Measurements from ENCODE around the gene GTPBP3. TPM values are rescaled to one million over a fixed set of nuclear protein-coding genes. Genes with fewer than 3 reads are reported as not detected.
A peak's percentile ranks its signal among the peaks of the same experiment; 100 is the strongest.

The GTPBP3 gene
- total RNA-seq, 2 experiments from 2014 or later: 83.2 to 113 TPM

DNA sequence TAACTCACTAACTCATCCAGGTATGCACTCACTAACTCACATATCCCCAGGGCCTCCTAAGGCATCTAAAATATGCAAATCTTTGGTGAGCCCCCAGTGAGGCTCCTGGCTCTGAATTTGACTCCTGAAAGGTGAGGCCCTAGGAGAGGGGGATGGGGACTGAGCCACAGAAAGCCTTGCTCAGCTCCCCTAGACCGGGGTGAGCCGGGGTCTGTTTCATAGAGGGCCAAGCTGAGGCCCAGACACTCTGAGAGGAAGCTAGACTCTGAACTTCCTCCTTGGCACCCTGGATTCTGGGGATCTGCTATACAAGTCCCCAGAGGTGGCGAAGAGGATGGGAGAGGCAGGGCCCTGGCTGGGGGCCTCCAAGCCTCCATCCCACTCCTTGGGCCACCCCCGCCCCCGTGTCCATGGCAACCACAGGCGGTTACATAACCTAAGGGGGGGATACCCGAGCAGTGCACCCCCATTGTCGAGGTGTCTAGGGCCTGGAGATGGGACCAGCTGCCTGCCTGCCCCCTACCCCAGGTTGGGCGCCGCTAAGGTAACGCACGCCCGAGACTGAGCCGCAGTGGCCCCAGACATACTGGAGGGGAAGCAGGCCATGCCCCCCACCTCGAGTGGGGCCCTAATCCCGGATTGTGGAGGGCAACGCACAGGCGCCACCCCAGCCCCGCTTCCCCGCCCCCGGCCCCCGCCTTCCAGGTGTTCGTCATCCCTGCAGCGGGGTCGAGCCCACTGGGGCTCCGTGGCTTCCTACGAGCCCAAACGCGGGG lies 34.8 kb upstream of the GTPBP3 start:
- peak overlapping the region; percentile 95 for H3K4me2 ChIP-seq (ENCODE audit: low read length)
- H2AFZ ChIP-seq (ENCODE audit: low read length): no peak overlapping the region; the same call in 1 of the 2 replicates
- peaks cover 8% of the 10 kb centered on the region for H3K79me2 ChIP-seq (ENCODE audit: insufficient read depth, low read depth, low read length)
- intact Hi-C loops (cut with micrococcal nuclease; ENCODE audit: unreplicated experiment): no loop called here
- BruUV-seq (replicated peaks): no TSS peak
- peaks cover 16% of the 10 kb centered on the region for H3K36me3 ChIP-seq (ENCODE audit: insufficient read depth, low read length)
- ChIA-PET POLR2A (no interaction called here), CTCF (ENCODE audit: unreplicated experiment) (interaction anchor here (1.4 kb wide), 1 partner anchor 9 kb away, joined by 3 read pairs; no protein-coding TSS in a partner anchor)
- H3K4me3 ChIP-seq (ENCODE audit: low read depth, low read length, poor library complexity, severe bottlenecking): peak overlapping the region; percentile 74
- H3K9me3 ChIP-seq (ENCODE audit: low read length): no peaks in the 10 kb centered on the region
- H3K4me1 ChIP-seq (ENCODE audit: insufficient read depth, low read length, poor library complexity, severe bottlenecking): peaks cover 35% of the 10 kb centered on the region
- no peak for TF ChIP-seq CTCF (conservative IDR thresholded peaks at IDR 0.05; ENCODE audit: low read length)
- TF ChIP-seq EZH2phosphoT487 (IDR thresholded peaks at IDR 0.05; ENCODE audit: borderline replicate concordance, low read depth, low read length): no peak
- no peaks in the 10 kb centered on the region for H4K20me1 ChIP-seq (ENCODE audit: insufficient read depth, low read length)
- H3K9me2 ChIP-seq (ENCODE audit: insufficient read depth, low read length): no peaks in the 10 kb centered on the region
- H3K27ac ChIP-seq (ENCODE audit: low read depth, low read length, poor library complexity, severe bottlenecking): peak overlapping the region; percentile 36
- peak; percentile 51 for DNase-seq (ENCODE audit: low spot score)

DNA sequence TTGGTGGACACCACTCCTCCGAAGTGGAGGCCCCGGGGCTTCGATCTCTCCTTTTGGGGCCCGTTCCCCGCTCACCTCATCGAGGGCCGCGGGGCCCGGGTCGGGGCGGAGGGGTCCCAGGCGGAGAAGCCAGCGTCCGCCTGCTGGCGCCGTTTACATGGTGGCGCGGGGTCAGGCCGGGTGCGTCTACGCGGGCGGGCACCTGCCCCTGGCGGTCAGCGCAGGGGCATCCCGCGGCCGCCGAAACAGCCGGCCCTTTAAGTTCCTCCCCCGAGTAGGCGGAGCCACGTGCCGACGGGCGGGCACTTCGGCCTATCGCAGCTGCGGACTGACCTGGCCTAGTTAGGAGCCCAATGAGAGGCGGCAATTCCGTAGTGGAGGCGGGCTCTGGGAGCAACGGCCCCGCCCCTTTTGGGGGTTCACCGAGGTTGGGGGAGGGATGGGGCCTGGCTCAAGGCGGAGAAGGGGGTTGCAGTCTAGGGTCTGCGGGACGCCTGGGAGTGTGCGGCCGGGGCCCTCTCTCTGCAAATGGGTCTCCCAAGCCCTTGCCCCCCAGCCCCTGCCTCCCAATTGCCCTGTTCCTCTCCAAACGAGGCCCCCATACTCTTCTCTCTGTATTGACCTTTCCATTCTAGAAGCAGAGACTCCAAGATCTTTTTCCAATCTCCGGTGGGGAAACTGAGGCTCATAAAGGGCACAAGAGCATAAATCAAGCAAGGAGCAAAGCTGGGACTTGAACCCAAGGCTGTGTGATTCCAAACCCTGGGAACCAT lies 34.0 kb upstream of the GTPBP3 start, which contains the start of gene ABHD8:
ABHD8 (minus strand) TSS at position 259 of the 773 bp plus-strand sequence. CDS start 1,809 bp downstream, outside the sequence.
- H3K27ac ChIP-seq (ENCODE audit: low read depth, low read length, poor library complexity, severe bottlenecking): peak within 1 kb of the TSS; percentile 90
- no TSS peak for BruUV-seq (replicated peaks)
- peak; percentile 98 for DNase-seq (ENCODE audit: low spot score)
- H3K4me3 ChIP-seq (ENCODE audit: low read depth, low read length, poor library complexity, severe bottlenecking): peak within 1 kb of the TSS; percentile 74
- no peaks in the 10 kb centered on the region for H3K9me3 ChIP-seq (ENCODE audit: low read length)
- H3K79me2 ChIP-seq (ENCODE audit: insufficient read depth, low read depth, low read length): peaks cover 8% of the 10 kb centered on the region
- ChIA-PET CTCF (ENCODE audit: unreplicated experiment) (interaction anchor here (1.4 kb wide), 1 partner anchor 9 kb away, joined by 3 read pairs; no protein-coding TSS in a partner anchor), POLR2A (no interaction called here)
- no peaks in the 10 kb centered on the region for H3K9me2 ChIP-seq (ENCODE audit: insufficient read depth, low read length)
- intact Hi-C loops (cut with micrococcal nuclease; ENCODE audit: unreplicated experiment): no loop called here
- H3K4me1 ChIP-seq (ENCODE audit: insufficient read depth, low read length, poor library complexity, severe bottlenecking): peaks cover 40% of the 10 kb centered on the region
- peak within 1 kb of the TSS; percentile 95 for H3K4me2 ChIP-seq (ENCODE audit: low read length)
- peak within 1 kb of the TSS; percentile 29; the same call in 1 of the 2 replicates for H2AFZ ChIP-seq (ENCODE audit: low read length)
- no peaks in the 10 kb centered on the region for H4K20me1 ChIP-seq (ENCODE audit: insufficient read depth, low read length)
- peaks cover 12% of the 10 kb centered on the region for H3K36me3 ChIP-seq (ENCODE audit: insufficient read depth, low read length)
- peak; percentile 39 for TF ChIP-seq CTCF (conservative IDR thresholded peaks at IDR 0.05; ENCODE audit: low read length)
- TF ChIP-seq EZH2phosphoT487 (IDR thresholded peaks at IDR 0.05; ENCODE audit: borderline replicate concordance, low read depth, low read length): no peak
